Suppressor macrophage (primary cell): ENCODE measurements around the gene OR5T3.
"Not testable (repeated sequence)": the region's sequence is repeated elsewhere in the genome, so short reads cannot be mapped to it uniquely, and the experiment has no call there.

Experiments used
- DNase-seq, 4 experiments: peaks; one replicate each; pipeline ENCODE4 v3.0.0-alpha.2; 2020 to 2022
- total RNA-seq, 17 experiments: gene quantifications; one replicate each; lab custom pipeline; 2026; ENCODE audit warnings: mixed read lengths in 6 of 17, inconsistent platforms in 3 of 17; lab: John Stamatoyannopoulos, UW

OR5T3 gene
- total RNA-seq, result 0 to 0.77 (median 0) reads per million in 17 experiments

DNA sequence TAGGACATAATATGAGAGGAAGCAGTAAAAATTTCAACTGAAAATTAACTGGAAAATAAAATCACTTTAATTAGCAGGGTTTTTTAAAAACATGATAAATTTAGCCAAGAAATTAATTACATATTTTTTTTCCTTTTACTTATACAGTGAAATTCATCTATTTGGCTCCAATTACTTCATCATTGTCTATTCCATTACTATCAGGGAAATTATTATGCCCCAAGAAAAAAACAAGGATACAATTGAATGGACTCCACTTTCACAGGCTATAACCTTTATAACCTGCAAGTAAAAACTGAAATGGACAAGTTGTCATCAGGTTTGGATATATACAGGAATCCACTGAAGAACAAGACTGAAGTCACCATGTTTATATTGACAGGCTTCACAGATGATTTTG is at the start of gene OR5T3:
TSS of gene OR5T3 (plus strand) at position 301 of the 400 bp plus-strand sequence. CDS start at position 301, 0 bp downstream.
- no peak for DNase-seq

DNA sequence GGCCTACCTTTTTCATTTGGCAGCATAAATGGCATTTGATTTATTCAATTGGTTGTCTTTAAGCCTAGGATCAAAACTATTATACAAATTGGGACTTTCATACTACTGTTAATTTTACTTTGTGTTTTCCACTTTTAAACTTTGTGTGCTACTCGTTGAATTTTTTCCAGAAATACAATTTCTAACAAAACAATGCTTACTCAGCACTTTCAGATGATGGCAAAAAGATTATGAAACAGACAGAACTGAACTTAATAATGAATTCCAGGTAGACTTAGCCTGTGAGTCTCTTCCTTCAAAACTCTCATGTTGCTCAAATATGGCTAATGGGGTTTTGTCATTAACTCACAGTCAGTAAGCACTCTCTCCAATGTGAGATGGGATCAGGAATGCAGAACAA is 44.3 kb upstream of the OR5T3 start:
- no peak for DNase-seq

DNA sequence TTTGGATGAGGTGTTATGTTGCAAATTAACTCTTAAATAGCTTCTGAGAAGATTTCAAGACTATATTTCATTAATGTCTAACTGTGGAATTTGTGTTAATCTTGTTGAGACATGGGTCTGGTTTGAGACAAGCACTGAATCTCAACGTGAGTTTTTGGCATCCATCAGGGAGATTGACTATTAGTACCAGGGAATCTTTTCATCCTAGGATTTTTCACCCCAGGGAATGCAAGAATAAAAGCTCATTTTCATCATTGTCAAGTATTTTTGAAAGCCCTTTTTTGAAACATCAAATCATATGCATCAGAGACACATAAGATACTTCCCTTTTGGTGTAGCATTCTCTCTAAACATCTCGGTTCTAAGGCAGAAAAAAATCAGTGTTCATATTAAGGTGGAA is 37.5 kb upstream of the OR5T3 start:
- DNase-seq, result no peak

DNA sequence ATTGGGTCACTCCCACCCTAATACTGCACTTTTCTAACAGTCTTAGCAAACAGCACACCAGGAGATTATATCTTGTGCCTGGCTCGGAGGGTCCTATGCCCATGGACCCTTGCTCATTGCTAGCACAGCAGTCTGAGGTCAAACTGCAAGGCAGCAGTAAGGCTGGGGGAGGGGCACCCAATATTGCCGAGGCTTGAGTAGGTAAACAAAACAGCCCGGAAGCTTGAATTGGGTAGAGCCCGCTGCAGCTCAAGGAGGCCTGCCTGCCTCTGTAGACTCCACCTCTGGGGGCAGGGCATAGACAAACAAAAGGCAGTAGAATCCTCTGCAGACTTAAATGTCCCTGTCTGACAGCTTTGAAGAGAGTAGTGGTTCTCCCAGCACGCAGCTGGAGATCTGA is 32.3 kb upstream of the OR5T3 start:
- not testable (repeated sequence) for DNase-seq

DNA sequence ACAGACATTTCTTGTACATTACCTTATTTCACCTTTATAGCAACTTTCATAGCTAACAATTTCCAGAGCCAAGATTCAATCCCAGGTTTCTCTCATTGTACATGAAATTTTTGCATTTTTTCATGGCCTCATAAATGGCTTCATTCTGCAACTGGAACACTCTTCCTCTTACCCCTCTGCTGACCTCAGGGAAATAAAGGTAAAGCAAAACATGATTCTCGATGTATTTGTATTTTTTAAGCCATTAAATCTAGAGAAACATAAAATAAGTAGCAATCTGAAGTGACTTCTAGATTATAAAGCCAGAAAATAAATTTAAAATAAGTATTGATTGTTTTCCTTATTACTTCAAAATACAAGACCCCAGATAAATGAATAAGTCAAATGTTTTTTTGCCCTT is 17.9 kb upstream of the OR5T3 start, which contains the start of gene OR5T2:
TSS of gene OR5T2 (minus strand) at position 101 of the 400 bp plus-strand sequence. CDS start 1,193 bp downstream, outside the sequence.
- no peak for DNase-seq

DNA sequence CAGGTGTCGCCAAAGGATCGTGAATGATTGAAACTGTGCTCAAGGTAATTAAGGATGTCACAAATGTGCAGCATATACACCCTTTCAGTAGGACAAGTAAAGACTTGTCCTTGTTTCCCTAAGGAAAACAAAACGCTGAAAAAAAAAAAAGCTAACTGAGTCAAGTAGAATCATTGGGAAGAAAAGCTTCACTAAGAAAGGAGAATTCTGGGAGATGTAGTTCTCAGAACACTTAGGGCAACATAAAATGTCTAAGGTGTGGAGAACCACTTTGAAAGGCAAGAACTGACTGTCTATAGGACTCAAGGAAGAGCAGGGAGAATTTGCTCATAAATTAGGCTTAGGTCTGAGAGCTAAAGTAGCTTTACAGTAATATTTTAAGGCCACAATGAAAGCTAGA is 19.0 kb downstream of the OR5T3 start:
- DNase-seq, result no peak

DNA sequence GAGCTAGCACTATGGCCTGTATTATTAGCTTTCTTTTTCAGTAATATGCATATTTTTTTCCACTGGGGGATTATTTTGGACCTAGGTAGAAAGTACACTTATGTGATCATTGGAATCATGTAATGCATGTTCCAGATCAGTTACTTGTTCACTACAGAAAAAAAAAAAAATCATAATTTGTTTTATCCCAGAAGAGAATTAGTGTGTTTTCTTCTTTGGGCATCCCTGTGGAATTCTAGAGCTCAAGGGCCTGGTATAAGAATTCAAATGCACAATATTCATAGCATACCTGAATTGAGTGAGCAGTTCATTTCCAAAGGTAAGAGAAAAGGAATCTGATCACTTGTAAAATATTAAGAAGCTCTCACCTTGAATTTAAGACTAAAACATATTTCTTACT is 21.8 kb downstream of the OR5T3 start, which contains the start of gene OR5T1:
TSS of gene OR5T1 (plus strand) at position 301 of the 400 bp plus-strand sequence. CDS start 1,485 bp downstream, outside the sequence.
- DNase-seq, result no peak

DNA sequence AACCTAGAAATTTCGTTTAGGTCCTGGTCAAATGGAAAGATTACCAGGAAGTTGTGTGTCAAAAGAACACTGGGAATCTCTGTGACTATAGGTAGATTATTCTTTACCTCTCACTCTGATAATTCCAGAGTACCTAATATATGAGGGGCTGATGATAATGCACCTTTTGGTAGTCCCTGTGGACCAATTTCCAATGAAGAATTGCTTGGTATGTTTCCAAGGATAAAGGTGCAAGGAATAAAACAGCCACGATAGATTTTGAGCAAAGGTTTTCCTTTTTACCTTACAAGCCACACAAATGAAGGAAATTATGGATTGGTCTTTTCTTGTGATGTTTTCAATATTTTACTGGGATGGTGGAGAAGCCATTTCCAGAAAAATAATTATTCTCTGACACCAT is 40.1 kb downstream of the OR5T3 start, which contains the start of gene OR8H1:
TSS of gene OR8H1 (minus strand) at position 101 of the 400 bp plus-strand sequence. CDS start 1,192 bp downstream, outside the sequence.
- no peak for DNase-seq

DNA sequence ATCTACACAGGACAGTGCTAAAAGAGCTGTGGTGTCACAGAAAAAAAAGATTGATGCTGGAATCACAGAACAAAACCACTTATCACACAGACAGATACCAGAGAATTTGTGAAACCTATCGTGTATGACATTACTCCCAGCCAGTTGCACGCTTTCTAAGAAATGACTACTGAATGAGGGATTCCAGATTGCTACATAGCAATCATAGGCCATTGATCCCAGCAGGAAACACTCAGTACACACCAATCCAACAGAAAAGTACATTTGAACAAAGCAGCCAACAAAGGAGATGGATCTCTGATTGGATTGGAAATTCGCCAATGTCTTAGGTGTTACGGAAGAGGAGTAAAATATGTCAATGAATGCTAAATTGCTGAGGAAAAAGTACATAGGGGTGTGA is 44.8 kb downstream of the OR5T3 start:
- no peak for DNase-seq
